ENCODE data around the gene FRMD3. TPM values are rescaled to one million over a fixed set of nuclear protein-coding genes. Genes with fewer than 3 reads are reported as not detected.

The FRMD3 gene
- total and polyA plus RNA-seq, 10 donors, result 0.82 to 45.8 (median 18.9) TPM

DNA sequence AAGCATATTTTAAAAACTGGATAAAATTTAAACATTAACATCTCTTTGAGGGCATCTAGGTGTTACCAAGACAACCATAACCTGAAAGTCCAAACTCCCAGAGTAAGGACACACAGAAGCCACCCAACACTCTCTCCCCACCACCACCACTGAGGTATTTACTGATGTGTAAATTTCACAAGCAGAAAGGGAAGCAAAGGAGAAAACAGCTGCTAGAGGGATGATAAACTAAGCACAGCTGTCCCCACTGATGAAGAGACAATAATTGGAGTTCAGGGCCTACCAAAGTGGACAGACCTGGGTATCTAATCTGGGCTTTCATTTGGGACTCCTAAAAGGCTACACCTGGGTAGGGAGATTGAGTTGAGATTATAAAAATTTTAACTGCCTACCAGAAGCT lies 63.6 kb downstream of the FRMD3 start:
- H3K9me3 ChIP-seq, result peaks cover 0 to 6% (median 1%) of the 10 kb centered on the region in 8 donors

GRCh38 chr9:83473488-83473971 lies 64.7 kb downstream of the FRMD3 start:
- DNase-seq, result no peak
- WGBS, 5 donors, result 8 to 34% (median 17%) methylated on average over 5 of the region's 5 CpGs
- intact Hi-C loops (cut with DNase I; ENCODE audit: low total_unique reads), result no loop called here
- Histone ChIP-seq H3K9me3 (no peaks in the 10 kb centered on the region), H3K4me3 (peak overlapping the region in 6 of 8 donors; percentile 11 to 58 (median 18)), H3K27ac (peak overlapping the region; percentile 59 to 90 (median 82)), H3K4me1 (peaks cover 0 to 46% (median 22%) of the 10 kb centered on the region in 6 donors), H3K27me3 (replicated peaks in 1 of 7) (no peaks in the 10 kb centered on the region), H3K36me3 (no peaks in the 10 kb centered on the region)
- TF ChIP-seq, protein P1, sequence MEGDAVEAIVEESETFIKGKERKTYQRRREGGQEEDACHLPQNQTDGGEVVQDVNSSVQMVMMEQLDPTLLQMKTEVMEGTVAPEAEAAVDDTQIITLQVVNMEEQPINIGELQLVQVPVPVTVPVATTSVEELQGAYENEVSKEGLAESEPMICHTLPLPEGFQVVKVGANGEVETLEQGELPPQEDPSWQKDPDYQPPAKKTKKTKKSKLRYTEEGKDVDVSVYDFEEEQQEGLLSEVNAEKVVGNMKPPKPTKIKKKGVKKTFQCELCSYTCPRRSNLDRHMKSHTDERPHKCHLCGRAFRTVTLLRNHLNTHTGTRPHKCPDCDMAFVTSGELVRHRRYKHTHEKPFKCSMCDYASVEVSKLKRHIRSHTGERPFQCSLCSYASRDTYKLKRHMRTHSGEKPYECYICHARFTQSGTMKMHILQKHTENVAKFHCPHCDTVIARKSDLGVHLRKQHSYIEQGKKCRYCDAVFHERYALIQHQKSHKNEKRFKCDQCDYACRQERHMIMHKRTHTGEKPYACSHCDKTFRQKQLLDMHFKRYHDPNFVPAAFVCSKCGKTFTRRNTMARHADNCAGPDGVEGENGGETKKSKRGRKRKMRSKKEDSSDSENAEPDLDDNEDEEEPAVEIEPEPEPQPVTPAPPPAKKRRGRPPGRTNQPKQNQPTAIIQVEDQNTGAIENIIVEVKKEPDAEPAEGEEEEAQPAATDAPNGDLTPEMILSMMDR (IDR thresholded peaks at IDR 0.05 in 8 of 11, conservative IDR thresholded peaks at IDR 0.05 in 3 of 11), result no peak
- TF ChIP-seq POLR2AphosphoS5 (IDR thresholded peaks at IDR 0.05) (no peak), POLR2A (IDR thresholded peaks at IDR 0.05) (no peak)

More for the DNA sequence above, 63.6 kb downstream of the FRMD3 start:
- no peaks in the 10 kb centered on the region for H3K36me3 ChIP-seq
- H3K27me3 ChIP-seq (replicated peaks in 1 of 7), result no peaks in the 10 kb centered on the region
- H3K4me3 ChIP-seq, result no peak overlapping the region
- peak overlapping the region in 2 of 8 donors; percentile 86 to 90 for H3K27ac ChIP-seq
- intact Hi-C loops (cut with DNase I; ENCODE audit: low total_unique reads), result no loop called here
- TF ChIP-seq POLR2AphosphoS5 (IDR thresholded peaks at IDR 0.05), result no peak
- TF ChIP-seq POLR2A (IDR thresholded peaks at IDR 0.05), result no peak
- TF ChIP-seq, protein P1 (IDR thresholded peaks at IDR 0.05 in 8 of 11, conservative IDR thresholded peaks at IDR 0.05 in 3 of 11), result no peak
- no peak for DNase-seq
- H3K4me1 ChIP-seq, result peaks cover 0 to 46% (median 22%) of the 10 kb centered on the region in 6 donors

GRCh38 chr9:83472764-83473163 lies 65.4 kb downstream of the FRMD3 start:
- no peak for DNase-seq
- Histone ChIP-seq H3K36me3 (no peaks in the 10 kb centered on the region), H3K4me1 (peaks cover 0 to 46% (median 22%) of the 10 kb centered on the region in 6 donors), H3K9me3 (no peaks in the 10 kb centered on the region), H3K27ac (peak overlapping the region; percentile 59 to 90 (median 82)), H3K4me3 (peak overlapping the region in 5 of 8 donors; percentile 11 to 58 (median 20)), H3K27me3 (replicated peaks in 1 of 7) (no peaks in the 10 kb centered on the region)
- intact Hi-C loops (cut with DNase I; ENCODE audit: low total_unique reads), result no loop called here
- 40 to 72% (median 50%) methylated on average over 5 of the region's 5 CpGs for WGBS, 5 donors
- TF ChIP-seq, protein P1 (IDR thresholded peaks at IDR 0.05 in 8 of 11, conservative IDR thresholded peaks at IDR 0.05 in 3 of 11), result no peak
- peak in 1 of 3 donors; percentile 42 for TF ChIP-seq POLR2AphosphoS5 (IDR thresholded peaks at IDR 0.05)

- TF ChIP-seq POLR2A (IDR thresholded peaks at IDR 0.05) (no peak), POLR2AphosphoS5 (IDR thresholded peaks at IDR 0.05) (no peak)
- TF ChIP-seq, protein P1 (IDR thresholded peaks at IDR 0.05 in 8 of 11, conservative IDR thresholded peaks at IDR 0.05 in 3 of 11), result no peak
- no peaks in the 10 kb centered on the region for H3K9me3 ChIP-seq
- WGBS, 5 donors, result 47 to 70% (median 64%) methylated on average over 4 of the region's 4 CpGs
- no peaks in the 10 kb centered on the region for H3K27me3 ChIP-seq (replicated peaks in 1 of 7)
- H3K4me1 ChIP-seq, result peaks cover 0 to 46% (median 25%) of the 10 kb centered on the region in 6 donors
- peak overlapping the region in 1 of 8 donors; percentile 58 for H3K4me3 ChIP-seq
- DNase-seq, result no peak
- no peaks in the 10 kb centered on the region for H3K36me3 ChIP-seq
- intact Hi-C loops (cut with DNase I; ENCODE audit: low total_unique reads), result no loop called here
- H3K27ac ChIP-seq, result peak overlapping the region in 6 of 8 donors; percentile 80 to 90 (median 83)
Observed at GRCh38 chr9:83472221-83472665, 66.0 kb downstream of the FRMD3 start.
